GM20000 (cell line): ENCODE data around the gene CABP2.

Source experiments
- DNase-seq: peaks from one replicate; pipeline ENCODE4 v3.0.0; 2012; ENCODE audit warnings: low spot score
- CTCF ChIP-seq: IDR thresholded peaks from 2 replicates; pipeline ENCODE4 v1.5.1; 2012; ENCODE audit warnings: mild to moderate bottlenecking, control low read depth; ENCODE audit errors: extremely low read depth, missing control alignments

CABP2 gene

GRCh38 chr11:67507242-67507863 is 15.9 kb downstream of the CABP2 start:
- no peak for DNase-seq

GRCh38 chr11:67506426-67507051 is 16.7 kb downstream of the CABP2 start:
- DNase-seq: no peak
- no peak for TF ChIP-seq CTCF

More at GRCh38 chr11:67507242-67507863, 15.9 kb downstream of the CABP2 start:
- no peak for TF ChIP-seq CTCF

- peak; percentile 94 for TF ChIP-seq CTCF
- peak; percentile 88 for DNase-seq
Observed at GRCh38 chr11:67505605-67506396, 17.4 kb downstream of the CABP2 start.

- peak; percentile 95 for DNase-seq
- TF ChIP-seq CTCF: no peak
Observed at GRCh38 chr11:67504950-67505581, 18.2 kb downstream of the CABP2 start, which contains the start of gene PITPNM1. TSS of gene PITPNM1 (minus strand) at chr11:67505363. CDS start at chr11:67504180, 1,183 bp downstream.

GRCh38 chr11:67504005-67504949 is 19.0 kb downstream of the CABP2 start:
- TF ChIP-seq CTCF: no peak
- DNase-seq: peak; percentile 75

- TF ChIP-seq CTCF: no peak
- DNase-seq: no peak
Observed at GRCh38 chr11:67503119-67504004, 19.9 kb downstream of the CABP2 start.
